HG03521 (cell line): ENCODE measurements around the gene MTMR10.
A peak's percentile ranks its signal among the peaks of the same experiment; 100 is the strongest.

Experiments
- ATAC-seq: cut with Tn5 transposase; IDR thresholded peaks from one replicate; pipeline ENCODE4 v1.9.1; 2021; ENCODE audit warnings: mild to moderate bottlenecking, moderate library complexity; ENCODE audit not compliant: unreplicated experiment

Gene MTMR10

GRCh38 chr15:30991255-30992235 lies at the start of gene MTMR10:
MTMR10 (minus strand) TSS chr15:30991628; CDS start chr15:30991506, 122 bp downstream.
- peak; percentile 91 for ATAC-seq

GRCh38 chr15:31040611-31041010 lies 49.2 kb upstream of the MTMR10 start:
- no peak for ATAC-seq

- ATAC-seq, result no peak
Measured at GRCh38 chr15:31039961-31040360, 48.5 kb upstream of the MTMR10 start.

GRCh38 chr15:31037731-31038477 lies 46.5 kb upstream of the MTMR10 start:
- ATAC-seq, result no peak

- ATAC-seq, result no peak
Measured at GRCh38 chr15:31036783-31037182, 45.4 kb upstream of the MTMR10 start.

- ATAC-seq, result no peak
Measured at GRCh38 chr15:31035610-31036009, 44.2 kb upstream of the MTMR10 start.

- ATAC-seq, result no peak
Measured at GRCh38 chr15:31034152-31034551, 42.7 kb upstream of the MTMR10 start.

- no peak for ATAC-seq
Measured at GRCh38 chr15:31032961-31033371, 41.5 kb upstream of the MTMR10 start.

- ATAC-seq, result peak; percentile 78
Measured at GRCh38 chr15:31031471-31032067, 40.1 kb upstream of the MTMR10 start.

- no peak for ATAC-seq
Measured at GRCh38 chr15:31027910-31028578, 36.6 kb upstream of the MTMR10 start.

- no peak for ATAC-seq
Measured at GRCh38 chr15:31025996-31026395, 34.6 kb upstream of the MTMR10 start.

GRCh38 chr15:31024979-31025378 lies 33.6 kb upstream of the MTMR10 start:
- ATAC-seq, result no peak

GRCh38 chr15:31024330-31024729 lies 32.9 kb upstream of the MTMR10 start:
- no peak for ATAC-seq

- no peak for ATAC-seq
Measured at GRCh38 chr15:31023841-31024240, 32.4 kb upstream of the MTMR10 start.

- no peak for ATAC-seq
Measured at GRCh38 chr15:31021067-31021665, 29.7 kb upstream of the MTMR10 start.

- ATAC-seq, result no peak
Measured at GRCh38 chr15:31020542-31020941, 29.1 kb upstream of the MTMR10 start.

GRCh38 chr15:31019986-31020385 lies 28.6 kb upstream of the MTMR10 start:
- ATAC-seq, result no peak

- ATAC-seq, result no peak
Measured at GRCh38 chr15:31017311-31017710, 25.9 kb upstream of the MTMR10 start.

GRCh38 chr15:31016446-31016915 lies 25.1 kb upstream of the MTMR10 start:
- no peak for ATAC-seq

- no peak for ATAC-seq
Measured at GRCh38 chr15:31014608-31014925, 23.1 kb upstream of the MTMR10 start.
